DND-41 (cell line): ENCODE measurements around the gene OTUD1.
"Not testable (repeated sequence)": the region's sequence is repeated elsewhere in the genome, so short reads cannot be mapped to it uniquely, and the experiment has no call there.

Experiments
- ATAC-seq: fragments of 200-7000 bp; cut with Tn5 transposase; 3 replicates; pipeline ENCODE4 v1.9.1; 2021; ENCODE audit warnings: low read depth; ENCODE audit not compliant: insufficient read depth
- DNase-seq: peaks from one replicate; pipeline ENCODE4 v3.0.0-alpha.2; 2020
- H2AFZ ChIP-seq: 2 replicates; pipeline ENCODE4 v1.6.0; 2012; ENCODE audit warnings: low read depth, low read length
- H3K27ac ChIP-seq: 2 replicates; pipeline ENCODE4 v1.5.1; 2012; ENCODE audit warnings: low read length, inconsistent platforms
- H3K27me3 ChIP-seq: fragments of 200-600 bp; sonication (generic); 2 replicates; pipeline ENCODE4 v1.6.0; 2012; ENCODE audit warnings: low read length, mild to moderate bottlenecking, inconsistent platforms; ENCODE audit not compliant: insufficient read depth, poor library complexity
- H3K36me3 ChIP-seq: 2 replicates; pipeline ENCODE4 v1.5.1; 2012; ENCODE audit warnings: low read length, inconsistent platforms; ENCODE audit not compliant: insufficient read depth
- H3K4me1 ChIP-seq: 2 replicates; pipeline ENCODE4 v1.5.1; 2012; ENCODE audit warnings: mild to moderate bottlenecking, low read length; ENCODE audit not compliant: insufficient read depth
- H3K4me2 ChIP-seq: 2 replicates; pipeline ENCODE4 v1.6.0; 2012; ENCODE audit warnings: mild to moderate bottlenecking, moderate library complexity, low read length, inconsistent platforms; ENCODE audit not compliant: insufficient read depth
- H3K4me3 ChIP-seq, 2 experiments: fragments of 200-600 bp in 1 of 2; shearing (Covaris generic) in 1 of 2; 2 replicates each; pipeline ENCODE4 v1.5.1; 2012 to 2016; ENCODE audit warnings: inconsistent platforms in 2 of 2, low read length in 2 of 2, mild to moderate bottlenecking in 2 of 2, low read depth in 1 of 2, moderate library complexity in 1 of 2
- H3K79me2 ChIP-seq: 2 replicates; pipeline ENCODE4 v1.6.0; 2012; ENCODE audit warnings: low read length, inconsistent platforms; ENCODE audit not compliant: insufficient read depth
- H3K9ac ChIP-seq: 2 replicates; pipeline ENCODE4 v1.6.0; 2012; ENCODE audit warnings: low read depth, mild to moderate bottlenecking, inconsistent platforms, low read length, moderate library complexity
- H3K9me3 ChIP-seq: 2 replicates; pipeline ENCODE4 v1.5.1; 2012; ENCODE audit warnings: low read length, moderate library complexity, mild to moderate bottlenecking, inconsistent platforms; ENCODE audit not compliant: insufficient read depth, severe bottlenecking
- H4K20me1 ChIP-seq: 2 replicates; pipeline ENCODE4 v1.6.0; 2012; ENCODE audit warnings: low read length; ENCODE audit not compliant: insufficient read depth
- CTCF ChIP-seq: IDR thresholded peaks from 2 replicates; pipeline ENCODE4 v1.5.1; 2012; ENCODE audit warnings: borderline replicate concordance, low read length, moderate library complexity, mild to moderate bottlenecking; ENCODE audit not compliant: poor library complexity, severe bottlenecking; ENCODE audit errors: extremely low read depth
- EZH2 ChIP-seq: IDR thresholded peaks from 3 replicates; pipeline ENCODE4 v1.6.1; 2012; ENCODE audit warnings: borderline replicate concordance, low read depth, mild to moderate bottlenecking, moderate library complexity, low read length, inconsistent platforms; ENCODE audit not compliant: severe bottlenecking

The OTUD1 gene

GRCh38 chr10:23438547-23439451 lies at the start of gene OTUD1:
TSS of gene OTUD1 (plus strand) at chr10:23439075. CDS start at chr10:23439458, 383 bp downstream.
- peak; percentile 90 for ATAC-seq
- Histone ChIP-seq H3K4me2 (peak within 1 kb of the TSS; percentile 83), H3K79me2 (peaks cover 29% of the 10 kb centered on the region), H3K4me3 (peak within 1 kb of the TSS; percentile 66 to 67; a peak in 3 of 4 replicates), H4K20me1 (0 out of 2 replicates have a peak, but pooled peaks cover 3% of the 10 kb centered on the region), H3K27ac (peak within 1 kb of the TSS; percentile 72), H2AFZ (peak within 1 kb of the TSS; percentile 98), H3K27me3 (no peaks in the 10 kb centered on the region), H3K9ac (peak within 1 kb of the TSS; percentile 85), H3K36me3 (peaks cover 16% of the 10 kb centered on the region), H3K4me1 (peaks cover 43% of the 10 kb centered on the region), H3K9me3 (no peaks in the 10 kb centered on the region)
- peak; percentile 90 for DNase-seq
- TF ChIP-seq CTCF = no peak
- no peak for TF ChIP-seq EZH2

GRCh38 chr10:23390408-23390807 lies 48.5 kb upstream of the OTUD1 start:
- ATAC-seq, DNase-seq, H2AFZ ChIP-seq: not testable (repeated sequence)

GRCh38 chr10:23390809-23391208 lies 48.1 kb upstream of the OTUD1 start:
- Histone ChIP-seq H3K79me2 (no peaks in the 10 kb centered on the region), H3K36me3 (no peaks in the 10 kb centered on the region), H3K4me2 (no peak overlapping the region), H4K20me1 (no peaks in the 10 kb centered on the region), H3K9me3 (no peaks in the 10 kb centered on the region), H2AFZ (no peak overlapping the region), H3K4me3 (no peak overlapping the region), H3K27ac (no peak overlapping the region), H3K9ac (no peak overlapping the region), H3K4me1 (no peaks in the 10 kb centered on the region), H3K27me3 (no peaks in the 10 kb centered on the region)
- TF ChIP-seq EZH2 = no peak
- no peak for TF ChIP-seq CTCF
- ATAC-seq (no peak), DNase-seq (no peak)

More at GRCh38 chr10:23390408-23390807, 48.5 kb upstream of the OTUD1 start:
- not testable (repeated sequence) for H3K27ac ChIP-seq, H3K9me3 ChIP-seq, H3K9ac ChIP-seq, H3K4me3 ChIP-seq, H3K27me3 ChIP-seq, H3K79me2 ChIP-seq, H3K4me2 ChIP-seq, H3K4me1 ChIP-seq, H4K20me1 ChIP-seq, H3K36me3 ChIP-seq

GRCh38 chr10:23391821-23392220 lies 47.1 kb upstream of the OTUD1 start:
- no peaks in the 10 kb centered on the region for H3K9me3 ChIP-seq
- H3K9ac ChIP-seq = no peak overlapping the region
- H3K27me3 ChIP-seq = no peaks in the 10 kb centered on the region
- no peak for DNase-seq
- no peaks in the 10 kb centered on the region for H4K20me1 ChIP-seq
- ATAC-seq = no peak
- no peaks in the 10 kb centered on the region for H3K36me3 ChIP-seq
- H3K4me2 ChIP-seq = no peak overlapping the region
- no peak overlapping the region for H2AFZ ChIP-seq
- no peak overlapping the region for H3K27ac ChIP-seq
- no peak overlapping the region for H3K4me3 ChIP-seq
- no peak for TF ChIP-seq EZH2
- no peak for TF ChIP-seq CTCF
- H3K79me2 ChIP-seq = no peaks in the 10 kb centered on the region
- no peaks in the 10 kb centered on the region for H3K4me1 ChIP-seq
